ENCODE data around the gene ELL2.

Gene ELL2

GRCh38 chr5:95946451-95946850 is 15.2 kb downstream of the ELL2 start:
- Histone ChIP-seq H3K9me3 (no peaks in the 10 kb centered on the region), H3K9ac (no peak overlapping the region), H3K4me3 (no peak overlapping the region), H3K27me3 (no peaks in the 10 kb centered on the region), H3K27ac (no peak overlapping the region), H3K4me2 (no peak overlapping the region), H3K4me1 (no peaks in the 10 kb centered on the region), H3K36me3 (no peaks in the 10 kb centered on the region), H4K20me1 (no peaks in the 10 kb centered on the region)
- no peak for TF ChIP-seq Cebpa-rat (IDR thresholded peaks at IDR 0.05)

DNA sequence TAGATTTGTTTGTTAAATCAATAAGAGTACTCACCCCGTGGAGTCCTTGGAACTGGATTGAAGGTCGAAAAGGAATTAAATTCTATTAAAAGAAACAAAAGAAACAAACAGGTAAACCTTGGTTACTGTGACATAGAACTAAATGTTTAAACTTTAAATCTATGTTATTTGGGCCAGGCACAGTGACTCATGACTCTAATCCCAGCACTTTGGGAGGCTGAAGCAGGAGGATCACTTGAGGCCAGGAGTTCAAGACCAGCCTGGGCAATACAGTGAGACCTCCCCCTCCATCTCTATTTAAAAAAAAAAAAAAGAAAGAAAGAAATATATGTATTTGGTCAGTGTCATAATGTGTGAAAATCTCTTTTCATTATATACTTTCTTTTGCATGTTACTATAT is 18.7 kb downstream of the ELL2 start:
- TF ChIP-seq Cebpa-rat (IDR thresholded peaks at IDR 0.05) = no peak
- H3K36me3 ChIP-seq = no peaks in the 10 kb centered on the region

DNA sequence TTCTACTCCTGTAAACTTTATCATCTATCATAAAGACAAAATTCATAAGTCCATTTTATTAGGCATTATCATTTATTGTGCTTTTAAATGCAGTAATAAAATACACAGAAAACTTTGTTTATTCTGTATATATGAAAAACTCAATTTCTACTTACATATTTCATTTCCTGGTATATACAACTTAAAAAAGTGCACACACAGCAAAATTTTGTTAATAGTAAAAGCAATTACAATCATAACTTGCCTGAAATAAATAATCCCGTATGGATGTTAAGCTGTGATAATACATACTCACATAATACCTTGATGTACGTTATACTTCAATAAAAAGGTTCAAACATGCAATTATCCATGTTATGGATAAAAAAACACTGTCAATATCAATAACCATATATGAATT is 19.2 kb downstream of the ELL2 start:
- Histone ChIP-seq H3K27me3 (no peaks in the 10 kb centered on the region), H3K4me2 (no peak overlapping the region), H3K4me1 (no peaks in the 10 kb centered on the region), H3K9me3 (no peaks in the 10 kb centered on the region), H3K9ac (no peak overlapping the region), H3K27ac (no peak overlapping the region), H4K20me1 (no peaks in the 10 kb centered on the region), H3K36me3 (no peaks in the 10 kb centered on the region), H3K4me3 (no peak overlapping the region)
- no peak for TF ChIP-seq Cebpa-rat (IDR thresholded peaks at IDR 0.05)

More for the DNA sequence above, 18.7 kb downstream of the ELL2 start:
- Histone ChIP-seq H3K4me1 (no peaks in the 10 kb centered on the region), H3K4me3 (no peak overlapping the region), H3K4me2 (no peak overlapping the region), H3K27me3 (no peaks in the 10 kb centered on the region), H3K27ac (no peak overlapping the region), H3K9me3 (no peaks in the 10 kb centered on the region), H3K9ac (no peak overlapping the region), H4K20me1 (no peaks in the 10 kb centered on the region)

DNA sequence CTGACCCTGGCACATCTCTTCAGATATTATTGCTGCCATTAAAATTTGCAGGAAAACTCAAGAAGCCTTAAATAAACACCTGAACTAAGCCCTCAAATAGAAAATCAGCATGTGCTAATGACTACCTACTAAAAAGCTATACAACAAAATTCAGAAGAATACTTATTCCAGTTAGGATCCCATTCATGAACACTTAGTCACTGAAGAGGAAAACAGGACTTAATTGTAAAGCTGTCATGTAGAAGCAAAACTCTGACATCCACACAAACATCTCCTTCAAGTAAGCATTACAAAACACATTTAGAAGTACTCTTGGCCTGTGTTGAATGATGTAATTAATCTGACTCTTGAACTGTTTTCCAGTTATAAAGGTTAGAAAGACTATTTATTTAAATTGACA is 19.9 kb downstream of the ELL2 start:
- no peak for TF ChIP-seq Cebpa-rat (IDR thresholded peaks at IDR 0.05)
- Histone ChIP-seq H3K9me3 (no peaks in the 10 kb centered on the region), H3K4me2 (no peak overlapping the region), H3K4me1 (no peaks in the 10 kb centered on the region), H3K27me3 (no peaks in the 10 kb centered on the region), H3K4me3 (no peak overlapping the region), H3K36me3 (no peaks in the 10 kb centered on the region), H3K27ac (no peak overlapping the region), H4K20me1 (no peaks in the 10 kb centered on the region), H3K9ac (no peak overlapping the region)

DNA sequence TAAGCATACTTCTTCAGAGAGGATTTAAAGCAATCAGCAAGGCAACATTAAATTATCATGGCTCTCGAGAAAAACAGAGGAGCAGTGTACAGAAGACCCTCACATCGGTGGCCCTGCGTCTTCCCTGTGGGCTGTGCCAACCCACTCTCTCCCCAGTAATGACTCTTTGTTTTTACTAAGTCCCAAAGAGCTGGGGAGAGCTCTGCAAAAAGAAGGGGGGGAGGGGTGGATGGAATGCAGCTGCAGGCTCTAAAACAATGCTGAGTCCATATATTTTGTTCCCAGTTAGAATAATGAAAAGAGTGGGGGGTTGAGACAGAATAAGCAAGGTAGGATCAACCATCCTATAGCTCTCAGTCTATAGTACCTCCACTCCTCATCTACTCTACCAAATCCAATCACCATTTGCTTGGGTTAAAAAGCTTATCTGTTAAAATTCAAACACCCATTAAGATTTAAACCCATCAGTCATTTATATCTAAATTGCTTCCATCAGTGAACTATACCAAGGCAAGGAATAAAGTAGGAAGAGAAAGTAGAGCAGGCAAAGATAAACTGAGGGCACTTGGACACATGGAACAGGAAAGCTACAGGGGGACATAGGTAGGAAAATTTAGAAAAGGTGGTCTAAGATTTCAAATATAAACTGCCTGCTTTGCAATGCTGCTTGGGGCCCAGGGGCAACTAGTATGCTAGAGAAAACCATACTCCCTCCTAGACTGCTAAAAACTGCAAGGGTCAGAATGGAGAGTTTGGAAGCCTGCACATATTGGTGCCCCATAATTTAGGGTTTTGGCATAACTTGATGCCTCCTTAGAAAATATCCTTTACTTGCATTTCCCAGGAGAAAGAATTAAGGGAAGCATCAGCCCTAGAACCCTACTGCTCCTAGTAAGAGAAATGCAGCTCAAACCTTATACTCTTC is 20.6 kb downstream of the ELL2 start:
- H3K27ac ChIP-seq = no peak overlapping the region
- no peaks in the 10 kb centered on the region for H3K4me1 ChIP-seq
- TF ChIP-seq Cebpa-rat (IDR thresholded peaks at IDR 0.05) = no peak
- no peaks in the 10 kb centered on the region for H3K36me3 ChIP-seq
- H3K4me2 ChIP-seq = no peak overlapping the region
- H3K4me3 ChIP-seq = no peak overlapping the region
- no peak overlapping the region for H3K9ac ChIP-seq
- no peaks in the 10 kb centered on the region for H3K27me3 ChIP-seq
- no peaks in the 10 kb centered on the region for H3K9me3 ChIP-seq
- no peaks in the 10 kb centered on the region for H4K20me1 ChIP-seq

- no peaks in the 10 kb centered on the region for H4K20me1 ChIP-seq
- H3K9ac ChIP-seq = no peak overlapping the region
- H3K4me1 ChIP-seq = no peaks in the 10 kb centered on the region
- no peaks in the 10 kb centered on the region for H3K9me3 ChIP-seq
- TF ChIP-seq Cebpa-rat (IDR thresholded peaks at IDR 0.05) = no peak
- H3K36me3 ChIP-seq = no peaks in the 10 kb centered on the region
- no peak overlapping the region for H3K4me2 ChIP-seq
- no peak overlapping the region for H3K4me3 ChIP-seq
- no peak overlapping the region for H3K27ac ChIP-seq
- H3K27me3 ChIP-seq = no peaks in the 10 kb centered on the region
Measured at GRCh38 chr5:95939465-95939864, 22.2 kb downstream of the ELL2 start.

- H3K27me3 ChIP-seq = no peaks in the 10 kb centered on the region
- no peaks in the 10 kb centered on the region for H3K4me1 ChIP-seq
- H3K27ac ChIP-seq = no peak overlapping the region
- H3K4me3 ChIP-seq = no peak overlapping the region
- no peaks in the 10 kb centered on the region for H4K20me1 ChIP-seq
- no peak for TF ChIP-seq Cebpa-rat (IDR thresholded peaks at IDR 0.05)
- H3K9ac ChIP-seq = no peak overlapping the region
- H3K4me2 ChIP-seq = no peak overlapping the region
- H3K9me3 ChIP-seq = no peaks in the 10 kb centered on the region
- H3K36me3 ChIP-seq = no peaks in the 10 kb centered on the region
Measured at GRCh38 chr5:95938766-95939165, 22.9 kb downstream of the ELL2 start.

- Histone ChIP-seq H3K9ac (no peak overlapping the region), H4K20me1 (no peaks in the 10 kb centered on the region), H3K4me1 (no peaks in the 10 kb centered on the region), H3K27me3 (no peaks in the 10 kb centered on the region), H3K27ac (no peak overlapping the region), H3K36me3 (no peaks in the 10 kb centered on the region), H3K4me2 (no peak overlapping the region), H3K4me3 (no peak overlapping the region), H3K9me3 (no peaks in the 10 kb centered on the region)
- no peak for TF ChIP-seq Cebpa-rat (IDR thresholded peaks at IDR 0.05)
Measured at GRCh38 chr5:95938347-95938746, 23.3 kb downstream of the ELL2 start.

DNA sequence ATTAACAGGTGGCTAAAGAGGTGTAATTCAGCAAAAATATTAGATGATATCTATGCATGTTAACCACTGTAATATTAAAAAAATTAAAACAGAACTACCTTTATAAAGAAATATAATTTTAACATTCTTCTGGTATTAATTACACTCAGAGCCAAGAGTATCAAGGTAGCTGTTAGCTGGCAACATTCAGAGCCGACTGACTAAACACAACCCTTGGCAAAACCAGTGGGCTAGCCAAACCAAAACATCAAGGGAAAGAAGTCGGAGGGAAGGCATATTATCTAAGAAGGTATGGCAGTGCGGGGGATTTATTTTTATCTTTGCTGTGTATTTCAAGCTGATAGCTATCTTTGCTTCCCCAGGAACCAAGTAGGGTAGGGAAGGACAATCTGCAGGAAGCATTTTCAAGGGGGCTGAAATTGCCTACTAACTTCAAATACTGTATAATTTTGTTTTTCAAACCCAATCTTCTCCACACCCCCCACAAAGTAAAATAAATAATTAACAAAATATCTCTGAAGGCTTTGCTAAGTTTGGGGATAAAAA is 24.0 kb downstream of the ELL2 start:
- Histone ChIP-seq H3K4me1 (no peaks in the 10 kb centered on the region), H3K27ac (no peak overlapping the region), H3K9me3 (no peaks in the 10 kb centered on the region), H4K20me1 (no peaks in the 10 kb centered on the region), H3K4me2 (no peak overlapping the region), H3K27me3 (no peaks in the 10 kb centered on the region), H3K9ac (no peak overlapping the region), H3K4me3 (no peak overlapping the region), H3K36me3 (no peaks in the 10 kb centered on the region)
- TF ChIP-seq Cebpa-rat (IDR thresholded peaks at IDR 0.05) = no peak

DNA sequence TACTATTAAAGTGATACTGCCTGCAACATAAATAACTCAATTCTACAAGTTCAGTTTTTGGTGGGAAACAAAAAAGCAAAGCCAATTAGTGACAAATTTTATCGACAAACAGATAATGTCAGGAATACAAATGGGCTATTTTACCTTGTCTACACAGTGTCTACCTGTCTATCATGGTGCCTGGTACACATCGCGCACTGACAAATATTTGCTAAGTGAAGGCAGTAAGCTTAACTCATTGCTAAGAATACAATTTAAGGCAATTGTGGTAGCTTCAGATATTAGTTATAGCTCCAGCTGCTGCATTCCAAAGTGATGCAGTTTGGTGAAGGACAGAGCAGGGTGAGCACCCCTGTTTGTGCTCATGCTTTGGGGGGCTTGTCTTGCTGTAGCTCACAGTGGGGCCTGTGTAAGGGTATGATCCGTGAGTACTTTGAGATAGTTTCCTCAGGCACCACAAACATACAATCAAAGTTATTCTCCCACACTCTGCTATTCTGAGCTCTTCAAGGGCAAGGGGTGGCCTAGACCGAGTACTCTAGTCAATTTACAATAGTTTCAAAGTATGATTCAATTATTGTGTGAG is 24.7 kb downstream of the ELL2 start:
- TF ChIP-seq Cebpa-rat (IDR thresholded peaks at IDR 0.05) = no peak
- Histone ChIP-seq H3K9me3 (no peaks in the 10 kb centered on the region), H3K4me2 (no peak overlapping the region), H3K27ac (no peak overlapping the region), H4K20me1 (no peaks in the 10 kb centered on the region), H3K9ac (no peak overlapping the region), H3K36me3 (no peaks in the 10 kb centered on the region), H3K4me1 (no peaks in the 10 kb centered on the region), H3K4me3 (no peak overlapping the region), H3K27me3 (no peaks in the 10 kb centered on the region)

All from BLaER1 (cell line).